H9 (cell line): ENCODE data around the gene SLPI. TPM values are rescaled to one million over a fixed set of nuclear protein-coding genes. Genes with fewer than 3 reads are reported as not detected.

Experiments used
- DNase-seq: peaks from one replicate; pipeline ENCODE4 v3.0.0-alpha.2; 2017
- H2AFZ ChIP-seq: one replicate; pipeline ENCODE4 v1.6.1; 2013; ENCODE audit warnings: mild to moderate bottlenecking, low read length, control low read depth, moderate library complexity
- H2AK5ac ChIP-seq: 2 replicates; pipeline ENCODE4 v1.6.1; 2013; ENCODE audit warnings: low read length, control low read depth, mixed read lengths; ENCODE audit not compliant: insufficient read length
- H2BK120ac ChIP-seq: one replicate; pipeline ENCODE4 v1.6.1; 2013; ENCODE audit warnings: low read depth, mild to moderate bottlenecking, low read length, control low read depth, inconsistent platforms; ENCODE audit not compliant: poor library complexity, severe bottlenecking
- H2BK12ac ChIP-seq: 2 replicates; pipeline ENCODE4 v1.6.1; 2013; ENCODE audit warnings: low read length, control low read depth, mixed read lengths, low read depth; ENCODE audit not compliant: insufficient read length
- H2BK15ac ChIP-seq: 2 replicates; pipeline ENCODE4 v1.6.1; 2013; ENCODE audit warnings: low read depth, low read length, control low read depth
- H2BK20ac ChIP-seq: one replicate; pipeline ENCODE4 v1.6.1; 2013; ENCODE audit warnings: low read depth, mild to moderate bottlenecking, low read length, control low read depth, inconsistent platforms; ENCODE audit not compliant: poor library complexity, severe bottlenecking
- H2BK5ac ChIP-seq: 2 replicates; pipeline ENCODE4 v1.6.1; 2013; ENCODE audit warnings: low read length, control low read depth, mixed read lengths; ENCODE audit not compliant: insufficient read length
- H3K14ac ChIP-seq: 2 replicates; pipeline ENCODE4 v1.6.1; 2013; ENCODE audit warnings: low read length, control low read depth; ENCODE audit not compliant: insufficient read depth
- H3K18ac ChIP-seq: 2 replicates; pipeline ENCODE4 v1.6.1; 2013; ENCODE audit warnings: low read depth, mild to moderate bottlenecking, mixed read lengths, low read length, control low read depth; ENCODE audit not compliant: insufficient read length
- H3K23ac ChIP-seq: 2 replicates; pipeline ENCODE4 v1.6.1; 2013; ENCODE audit warnings: low read length, control low read depth, mixed read lengths, low read depth; ENCODE audit not compliant: insufficient read length
- H3K23me2 ChIP-seq: 2 replicates; pipeline ENCODE4 v1.6.1; 2013; ENCODE audit warnings: low read depth, mild to moderate bottlenecking, mixed read lengths, low read length, control low read depth; ENCODE audit not compliant: insufficient read length, poor library complexity, severe bottlenecking
- H3K27ac ChIP-seq: 2 replicates; pipeline ENCODE4 v1.5.1; 2013; ENCODE audit warnings: low read length, control low read depth, mixed read lengths, low read depth; ENCODE audit not compliant: insufficient read length
- H3K27me3 ChIP-seq: 2 replicates; pipeline ENCODE4 v1.6.1; 2013; ENCODE audit warnings: low read length, control low read depth, inconsistent platforms; ENCODE audit not compliant: insufficient read depth
- H3K4ac ChIP-seq: 2 replicates; pipeline ENCODE4 v1.6.1; 2013; ENCODE audit warnings: low read depth, mild to moderate bottlenecking, control low read depth, inconsistent platforms, low read length, moderate library complexity
- H3K4me1 ChIP-seq: 2 replicates; pipeline ENCODE4 v1.6.1; 2013; ENCODE audit warnings: low read length, control low read depth, inconsistent platforms; ENCODE audit not compliant: insufficient read depth
- H3K4me2 ChIP-seq: 2 replicates; pipeline ENCODE4 v1.6.1; 2013; ENCODE audit warnings: low read length, control low read depth, mixed read lengths; ENCODE audit not compliant: insufficient read length, insufficient read depth
- H3K56ac ChIP-seq: 2 replicates; pipeline ENCODE4 v1.6.1; 2013; ENCODE audit warnings: low read depth, mild to moderate bottlenecking, mixed read lengths, low read length, control low read depth; ENCODE audit not compliant: insufficient read length
- H3K79me1 ChIP-seq: 2 replicates; pipeline ENCODE4 v1.6.1; 2013; ENCODE audit warnings: low read depth, mild to moderate bottlenecking, moderate library complexity, low read length, control low read depth, inconsistent platforms; ENCODE audit not compliant: insufficient read depth, poor library complexity, severe bottlenecking
- H3K79me2 ChIP-seq: 2 replicates; pipeline ENCODE4 v1.6.1; 2013; ENCODE audit warnings: low read length, control low read depth, inconsistent platforms; ENCODE audit not compliant: insufficient read depth
- H3K9ac ChIP-seq: 2 replicates; pipeline ENCODE4 v1.6.1; 2013; ENCODE audit warnings: low read length, control low read depth, mixed read lengths; ENCODE audit not compliant: insufficient read length; ENCODE audit errors: extremely low read depth
- H3K9me3 ChIP-seq: one replicate; pipeline ENCODE4 v1.6.1; 2013; ENCODE audit warnings: low read depth, low read length, inconsistent platforms; ENCODE audit not compliant: control insufficient read depth
- H3T11ph ChIP-seq: one replicate; pipeline ENCODE4 v1.6.1; 2013; ENCODE audit warnings: mild to moderate bottlenecking, low read length, control low read depth, inconsistent platforms
- H4K20me1 ChIP-seq: one replicate; pipeline ENCODE4 v1.6.1; 2013; ENCODE audit not compliant: control insufficient read depth, insufficient read length, insufficient read depth
- H4K5ac ChIP-seq: 2 replicates; pipeline ENCODE4 v1.6.1; 2013; ENCODE audit warnings: low read depth, mild to moderate bottlenecking, mixed read lengths, low read length, control low read depth; ENCODE audit not compliant: insufficient read length
- H4K8ac ChIP-seq: replicated peaks from 2 replicates; pipeline ENCODE4 v1.6.1; 2013; ENCODE audit warnings: low read length, control low read depth, mixed read lengths, low read depth; ENCODE audit not compliant: insufficient read length
- H4K91ac ChIP-seq: 2 replicates; pipeline ENCODE4 v1.6.1; 2013; ENCODE audit warnings: low read depth, mild to moderate bottlenecking, moderate library complexity, mixed read lengths, low read length, control low read depth; ENCODE audit not compliant: insufficient read length
- H3K27ac Mint-ChIP-seq, 3 experiments: 2 replicates in 2 of 3; 3 replicates in 1 of 3; pipeline ENCODE4 v1.8.0; 2020 to 2021; ENCODE audit warnings: mixed read lengths in 3 of 3, mild to moderate bottlenecking in 1 of 3, moderate library complexity in 1 of 3
- H3K27me3 Mint-ChIP-seq: 2 replicates; pipeline ENCODE4 v1.8.0; 2021; ENCODE audit warnings: low read depth, mild to moderate bottlenecking, moderate library complexity, mixed read lengths
- H3K36me3 Mint-ChIP-seq, 3 experiments: 2 replicates in 2 of 3; 3 replicates in 1 of 3; pipeline ENCODE4 v1.8.0; 2020 to 2021; ENCODE audit warnings: low read depth in 3 of 3, mixed read lengths in 3 of 3; ENCODE audit not compliant: insufficient read depth in 1 of 3
- H3K4me1 Mint-ChIP-seq, 2 experiments: 2 replicates each; pipeline ENCODE4 v1.8.0; 2020; ENCODE audit warnings: mixed read lengths in 2 of 2
- H3K4me3 Mint-ChIP-seq, 2 experiments: 2 replicates in 1 of 2; 3 replicates in 1 of 2; pipeline ENCODE4 v1.8.0; 2020 to 2021; ENCODE audit warnings: mild to moderate bottlenecking in 2 of 2, mixed read lengths in 2 of 2, moderate library complexity in 1 of 2
- H3K9me3 Mint-ChIP-seq, 2 experiments: 2 replicates in 1 of 2; 3 replicates in 1 of 2; pipeline ENCODE4 v1.8.0; 2020; ENCODE audit warnings: mild to moderate bottlenecking in 2 of 2, mixed read lengths in 2 of 2, moderate library complexity in 1 of 2
- CTCF ChIP-seq: fragments of 200-600 bp; sonication (generic); conservative IDR thresholded peaks from 3 replicates; pipeline ENCODE4 v1.8.0; 2021; ENCODE audit warnings: antibody characterized with exemption, mild to moderate bottlenecking
- WGBS: extraction: QIAGEN DNeasy Blood & Tissue Kit; methylation state at CpG from one replicate; pipeline ENCODE4 v1.1.7; 2013; ENCODE audit warnings: missing lambda C conversion rate, low lambda C conversion rate, mixed read lengths; ENCODE audit not compliant: insufficient read length; ENCODE audit errors: extremely low coverage; 5-methylcytosine and 5-hydroxymethylcytosine counted together
- total RNA-seq: library from RNA; stranded (reverse); gene quantifications from 2 replicates; pipeline ENCODE4 v1.2.1, GENCODE V29; 2021

SLPI gene
- total RNA-seq, 1 experiment from 2014 or later: not detected

GRCh38 chr20:45275338-45275737, 21.0 kb upstream of the SLPI start:
- Histone ChIP-seq H3K79me1 (no peaks in the 10 kb centered on the region), H3K9me3 (no peaks in the 10 kb centered on the region), H2BK12ac (no peak overlapping the region), H4K20me1 (no peaks in the 10 kb centered on the region), H3K9ac (no peak overlapping the region), H3K4me1 (0 out of 2 replicates have a peak, but pooled peaks cover 6% of the 10 kb centered on the region), H3K56ac (no peak overlapping the region), H2AK5ac (no peak overlapping the region), H2AFZ (no peak overlapping the region), H3K27me3 (no peaks in the 10 kb centered on the region; the same call in 1 of the 2 replicates), H3K4ac (no peak overlapping the region), H2BK20ac (no peak overlapping the region), H3K79me2 (no peaks in the 10 kb centered on the region), H3K23ac (no peak overlapping the region), H4K5ac (no peak overlapping the region), H3K14ac (no peak overlapping the region), H3K23me2 (no peaks in the 10 kb centered on the region), H3K27ac (no peak overlapping the region), H2BK15ac (no peak overlapping the region), H4K91ac (no peak overlapping the region), H4K8ac (no peak overlapping the region), H3T11ph (no peak overlapping the region), H2BK5ac (no peak overlapping the region), H3K4me2 (no peak overlapping the region), H2BK120ac (no peak overlapping the region), H3K18ac (no peak overlapping the region)
- peaks cover 8% of the 10 kb centered on the region for H3K27me3 Mint-ChIP-seq
- WGBS: no CpG with 5 or more reads among the region's 3 CpGs
- H3K4me1 Mint-ChIP-seq: peaks cover 14 to 15% of the 10 kb centered on the region in 2 experiments
- no peak for DNase-seq
- TF ChIP-seq CTCF: no peak
- H3K27ac Mint-ChIP-seq: no peak overlapping the region
- H3K4me3 Mint-ChIP-seq: no peak overlapping the region
- H3K9me3 Mint-ChIP-seq: no peaks in the 10 kb centered on the region
- 0 out of 7 replicates have a peak, but pooled peaks cover 0 to 2% (median 0%) of the 10 kb centered on the region in 3 experiments for H3K36me3 Mint-ChIP-seq
